KG1 (cell line): ENCODE data around the gene GOLGA8B.
"Not testable (repeated sequence)": the region's sequence is repeated elsewhere in the genome, so short reads cannot be mapped to it uniquely, and the experiment has no call there.

ENCODE experiments used
- DNase-seq: peaks from one replicate; lab custom pipeline; 2025; lab: John Stamatoyannopoulos, UW

The GOLGA8B gene, protein sequence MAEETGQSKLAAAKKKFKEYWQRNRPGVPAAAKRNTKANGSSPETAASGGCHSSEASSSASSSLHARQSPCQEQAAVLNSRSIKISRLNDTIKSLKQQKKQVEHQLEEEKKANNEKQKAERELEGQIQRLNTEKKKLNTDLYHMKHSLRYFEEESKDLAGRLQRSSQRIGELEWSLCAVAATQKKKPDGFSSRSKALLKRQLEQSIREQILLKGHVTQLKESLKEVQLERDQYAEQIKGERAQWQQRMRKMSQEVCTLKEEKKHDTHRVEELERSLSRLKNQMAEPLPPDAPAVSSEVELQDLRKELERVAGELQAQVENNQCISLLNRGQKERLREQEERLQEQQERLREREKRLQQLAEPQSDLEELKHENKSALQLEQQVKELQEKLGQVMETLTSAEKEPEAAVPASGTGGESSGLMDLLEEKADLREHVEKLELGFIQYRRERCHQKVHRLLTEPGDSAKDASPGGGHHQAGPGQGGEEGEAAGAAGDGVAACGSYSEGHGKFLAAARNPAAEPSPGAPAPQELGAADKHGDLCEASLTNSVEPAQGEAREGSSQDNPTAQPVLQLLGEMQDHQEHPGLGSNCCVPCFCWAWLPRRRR

DNA sequence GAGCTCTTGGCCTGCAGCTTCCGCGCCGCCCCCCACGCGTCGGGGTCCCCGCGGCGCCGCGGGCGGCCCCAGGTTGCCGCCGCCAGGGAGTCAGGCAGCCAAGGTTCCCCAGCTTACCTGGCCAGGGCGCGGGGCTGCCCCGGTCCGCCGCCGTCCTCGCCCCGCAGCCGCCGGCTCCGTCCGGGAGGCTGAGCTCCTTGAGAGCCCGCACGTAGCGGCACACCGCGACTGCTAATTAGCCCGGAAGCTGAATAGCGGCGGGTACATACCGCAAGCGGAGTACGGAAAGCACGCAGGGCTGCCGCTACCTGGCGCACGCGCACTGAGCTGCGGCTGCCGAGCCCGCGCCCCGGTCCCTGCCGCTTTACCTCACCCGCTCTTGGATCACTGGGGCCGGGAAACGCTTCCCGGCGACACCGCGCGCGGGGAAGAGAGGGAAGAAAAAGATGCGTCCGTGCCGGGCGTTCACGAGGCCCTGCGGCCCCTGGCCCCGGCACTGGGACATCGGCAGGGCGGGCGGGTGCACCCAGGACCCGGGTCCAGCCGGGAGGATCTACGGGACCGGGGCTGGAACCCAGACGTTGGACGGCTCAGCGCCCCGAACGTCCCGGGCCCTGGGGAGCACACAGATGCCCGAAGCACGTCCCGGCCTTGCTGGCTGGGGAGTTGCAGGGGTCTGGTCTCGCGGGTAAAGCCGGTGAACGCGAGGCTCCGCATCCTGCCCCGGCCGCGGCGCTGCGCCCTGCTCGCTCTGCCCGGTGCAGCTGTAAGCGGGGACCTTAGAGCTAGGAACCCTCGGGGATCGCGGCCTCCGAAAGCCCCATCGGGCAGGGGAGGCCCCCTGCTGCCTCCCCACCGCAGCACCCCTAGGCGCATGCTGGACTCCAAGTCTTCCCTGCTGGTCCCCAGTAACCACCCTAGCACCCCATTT, at the start of gene GOLGA8B:
Gene GOLGA8B, minus strand, starts transcription at position 253 of the 931 bp plus-strand sequence. CDS start 47,739 bp downstream, outside the sequence.
- peak; percentile 39 for DNase-seq

DNA sequence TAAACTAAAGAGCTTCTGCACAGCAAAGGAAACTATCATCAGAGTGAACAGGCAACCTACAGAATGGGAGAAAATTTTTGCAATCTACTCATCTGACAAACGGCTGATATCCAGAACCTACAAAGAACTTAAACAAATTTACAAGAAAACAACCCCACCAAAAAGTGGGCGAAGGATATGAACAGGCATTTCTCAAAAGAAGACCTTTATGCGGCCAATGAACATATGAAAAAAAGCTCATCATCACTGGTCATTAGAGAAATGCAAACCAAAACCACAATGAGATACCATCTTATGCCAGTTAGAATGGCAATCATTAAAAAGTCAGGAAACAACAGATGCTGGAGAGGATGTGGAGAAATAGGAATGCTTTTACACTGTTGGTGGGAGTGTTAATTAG, 49.7 kb upstream of the GOLGA8B start:
- not testable (repeated sequence) for DNase-seq

GRCh38 chr15:34628577-34629152, 45.2 kb upstream of the GOLGA8B start:
- no peak for DNase-seq

DNA sequence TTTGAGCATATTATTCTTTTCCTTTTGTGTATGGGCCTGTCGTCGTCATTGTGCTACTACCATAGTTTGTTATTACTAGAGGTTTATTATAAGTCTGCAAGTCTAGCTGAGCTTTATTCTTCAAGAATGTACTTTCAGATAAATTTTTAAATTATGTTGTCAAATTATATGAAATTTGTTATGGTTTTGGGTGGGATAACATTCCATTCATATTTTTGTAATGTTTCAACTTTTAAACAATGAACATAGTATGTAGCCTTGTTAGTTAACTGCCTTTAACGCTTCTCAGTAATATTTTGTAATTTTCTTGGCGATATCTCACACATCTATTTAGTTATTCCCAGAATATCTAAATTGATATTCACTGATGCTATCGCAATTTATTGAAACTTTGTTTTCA, 41.6 kb upstream of the GOLGA8B start:
- DNase-seq = no peak

- peak; percentile 13 for DNase-seq
Observed at GRCh38 chr15:34621675-34622074, 38.2 kb upstream of the GOLGA8B start.

DNA sequence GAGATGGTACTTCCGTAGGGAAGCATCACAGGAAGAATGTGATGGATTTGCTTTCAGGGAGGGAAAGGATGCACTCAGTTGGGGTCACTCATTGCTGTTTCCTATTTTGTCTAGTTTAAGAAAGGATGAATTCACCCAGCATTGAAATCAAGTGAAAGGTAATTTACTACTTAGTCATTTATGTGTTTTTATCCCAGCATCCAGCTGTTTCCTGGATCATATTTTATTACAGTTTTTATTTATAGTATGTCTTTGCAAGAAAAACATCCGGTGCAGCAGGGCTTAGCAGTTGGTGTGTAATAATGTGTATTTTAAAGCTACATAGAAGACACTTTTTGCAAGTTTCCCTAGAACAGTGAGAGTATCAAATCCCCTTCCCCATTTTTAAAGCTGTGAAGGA, 37.4 kb upstream of the GOLGA8B start:
- no peak for DNase-seq

DNA sequence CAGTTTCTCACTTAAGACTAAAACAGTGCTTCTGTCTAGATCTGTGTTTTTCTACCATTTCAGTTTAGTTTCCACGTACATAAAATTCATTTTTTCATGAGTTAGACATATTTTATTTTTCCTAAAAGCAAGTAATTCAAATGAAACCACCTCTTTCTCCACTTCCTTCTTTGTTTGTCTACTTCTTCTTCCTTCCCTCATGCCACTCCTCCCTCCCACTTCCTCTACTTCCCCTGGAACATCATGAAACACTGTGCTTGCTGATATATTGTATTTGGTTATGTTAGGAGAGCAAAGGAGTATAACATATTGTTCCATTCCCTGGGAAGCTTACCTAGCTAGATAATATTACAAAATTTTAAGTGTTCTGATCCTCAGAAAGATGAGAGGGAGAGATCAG, 36.7 kb upstream of the GOLGA8B start:
- DNase-seq = no peak

GRCh38 chr15:34619151-34619550, 35.7 kb upstream of the GOLGA8B start:
- no peak for DNase-seq

GRCh38 chr15:34618073-34618472, 34.6 kb upstream of the GOLGA8B start:
- DNase-seq = no peak

GRCh38 chr15:34616613-34617012, 33.2 kb upstream of the GOLGA8B start:
- DNase-seq = no peak

DNA sequence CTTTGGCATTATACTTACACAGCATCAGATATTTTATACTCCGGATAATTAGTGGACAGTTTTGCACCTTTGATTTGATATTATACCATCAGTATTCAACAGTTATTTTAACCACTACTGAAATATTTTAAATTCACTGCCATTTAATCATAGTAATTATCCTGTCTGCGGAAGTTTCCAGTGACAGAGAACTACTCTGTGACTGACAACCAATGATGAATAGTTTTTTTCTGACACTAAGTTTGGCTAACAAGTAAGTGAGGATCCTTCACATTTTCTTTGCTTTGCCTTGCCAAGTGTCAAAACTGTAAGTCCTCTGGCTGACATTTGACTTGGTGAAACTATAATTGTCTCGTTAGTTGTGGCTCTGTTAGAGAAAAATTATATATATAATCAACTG, 30.5 kb upstream of the GOLGA8B start:
- DNase-seq = no peak

DNA sequence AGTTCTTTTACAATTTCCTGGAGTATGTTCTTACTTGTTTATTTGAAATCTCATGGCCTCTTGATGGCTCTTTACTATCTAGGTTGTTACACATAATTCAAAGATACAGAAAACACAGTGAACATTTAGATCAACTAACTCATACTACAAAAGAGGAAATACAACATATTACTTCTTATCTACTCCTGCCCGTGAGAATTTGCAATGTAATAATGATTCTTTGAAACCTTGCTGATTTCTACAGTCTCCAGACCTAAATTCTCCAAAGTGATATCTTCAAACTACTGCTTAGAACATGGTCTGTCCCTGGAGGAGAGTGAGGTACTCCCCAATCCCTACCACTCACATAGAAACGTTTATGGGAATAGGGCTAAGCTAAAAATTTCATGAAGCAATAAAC, 29.9 kb upstream of the GOLGA8B start:
- no peak for DNase-seq

- no peak for DNase-seq
Observed at GRCh38 chr15:34610354-34610753, 26.9 kb upstream of the GOLGA8B start.

DNA sequence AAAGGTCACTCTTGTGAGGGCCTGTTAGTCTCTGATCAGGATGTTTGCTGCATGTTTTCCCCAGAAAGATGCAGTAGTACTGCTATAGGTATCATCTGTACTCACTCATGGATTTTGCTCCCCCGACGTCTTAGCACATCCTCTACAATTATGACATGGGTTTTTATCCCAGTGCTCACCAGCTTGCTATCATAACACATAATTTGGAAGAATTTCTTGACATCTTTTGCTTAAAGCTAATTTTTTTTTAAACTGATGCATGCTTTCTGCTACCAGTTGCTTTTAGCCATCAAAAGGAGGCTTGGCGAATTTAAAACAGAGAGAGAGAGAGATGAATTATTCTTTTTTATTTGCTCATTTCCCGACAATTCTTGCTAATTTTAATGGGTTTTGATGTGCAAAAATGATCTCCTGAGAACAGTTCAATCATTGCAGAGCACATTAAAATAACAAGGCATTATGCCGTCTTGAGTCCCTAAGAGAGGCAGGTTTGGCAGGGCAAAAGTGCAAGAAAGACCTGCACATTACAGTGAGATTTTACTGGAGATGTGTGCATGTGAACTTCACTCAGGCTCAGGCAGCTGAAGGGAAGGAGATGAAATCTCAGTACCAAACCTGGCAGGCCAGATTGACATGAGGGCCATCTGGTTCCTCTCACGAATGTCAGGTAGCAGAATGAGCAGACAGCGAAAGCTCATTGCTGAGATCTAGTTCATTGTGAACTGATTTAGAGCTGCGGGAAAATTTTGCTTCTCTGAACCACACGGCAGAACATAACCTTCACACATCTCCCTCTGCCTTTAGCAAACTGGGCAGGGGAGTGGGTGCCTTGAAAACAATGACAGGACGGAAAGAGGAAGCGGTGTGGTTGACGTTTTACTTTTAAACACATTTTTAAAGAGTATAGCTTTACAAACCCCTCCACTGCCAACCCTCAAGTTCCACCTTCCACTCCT, 25.9 kb upstream of the GOLGA8B start:
- no peak for DNase-seq

- DNase-seq = no peak
Observed at GRCh38 chr15:34608517-34608916, 25.1 kb upstream of the GOLGA8B start.

- DNase-seq = no peak
Observed at GRCh38 chr15:34607832-34608231, 24.4 kb upstream of the GOLGA8B start.

DNA sequence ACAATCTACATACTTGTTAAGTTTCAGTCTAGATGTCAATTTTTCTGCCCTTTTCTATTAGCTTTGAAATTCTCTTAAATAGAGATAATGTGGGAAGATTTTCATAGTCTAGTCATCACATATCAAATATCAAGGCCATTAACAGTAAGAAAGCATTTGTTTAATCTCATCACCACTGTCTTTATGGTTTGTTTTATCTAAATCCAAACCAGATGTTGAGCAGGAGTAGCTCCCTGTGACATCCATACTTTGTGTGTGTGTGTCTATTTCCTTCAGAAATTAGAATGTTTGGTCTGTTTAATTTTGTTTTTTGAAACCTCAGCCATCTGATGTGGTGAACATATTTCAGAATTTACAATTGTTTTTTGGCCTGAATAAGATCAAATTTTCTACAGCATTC, 23.1 kb upstream of the GOLGA8B start:
- no peak for DNase-seq

DNA sequence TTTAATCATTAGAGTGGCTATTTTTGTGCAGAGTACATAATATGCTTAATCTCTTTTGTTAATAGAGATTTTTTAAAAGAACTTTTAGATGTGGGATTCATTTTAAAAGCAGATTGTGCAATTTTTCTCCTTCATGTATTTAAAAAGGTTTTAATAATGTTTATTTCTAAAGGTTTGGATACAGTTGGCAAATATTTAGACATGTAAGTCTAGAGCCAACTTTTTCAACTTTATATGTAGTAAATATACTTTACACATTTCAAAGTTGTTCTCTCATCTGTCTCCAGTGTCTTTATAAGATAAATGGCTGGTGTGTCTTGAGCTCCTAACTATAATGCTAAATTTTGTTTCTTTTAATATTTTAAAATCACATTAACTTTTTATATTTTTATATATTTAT, 22.7 kb upstream of the GOLGA8B start:
- DNase-seq = no peak

- no peak for DNase-seq
Observed at GRCh38 chr15:34603095-34603494, 19.6 kb upstream of the GOLGA8B start.

DNA sequence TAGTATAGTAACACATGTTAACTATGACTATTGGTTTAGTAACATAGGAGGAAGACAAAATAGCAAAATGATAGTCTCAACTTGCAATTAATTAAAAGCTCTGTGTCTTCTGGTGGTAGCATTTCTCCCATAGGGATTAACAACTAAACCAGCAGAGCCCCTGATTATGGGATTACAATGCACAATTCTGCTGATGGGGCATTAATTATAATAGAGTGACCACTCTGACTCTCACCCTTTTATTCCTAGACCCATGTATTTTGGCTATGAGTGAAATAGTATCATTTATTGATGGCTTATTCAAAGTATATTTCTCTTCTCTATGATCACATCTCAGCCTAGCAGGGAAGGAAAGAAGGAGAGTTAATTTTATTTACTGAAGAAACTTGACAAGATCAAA, 17.5 kb upstream of the GOLGA8B start:
- no peak for DNase-seq
